GM23338 (cell line): ENCODE data around the gene HGS.

Experiments
- CTCF ChIP-seq, 2 experiments: fragments of 200-600 bp in 1 of 2; sonication (generic) in 1 of 2; conservative IDR thresholded peaks; 2 replicates each; pipeline versions ENCODE4 v1.5.1 to v1.6.1; 2016 to 2017; ENCODE audit warnings: antibody characterized with exemption in 2 of 2, low read depth in 2 of 2, mild to moderate bottlenecking in 2 of 2, moderate library complexity in 1 of 2
- EZH2 ChIP-seq: fragments of 200-600 bp; sonication (generic); IDR thresholded peaks from one replicate; pipeline ENCODE4 v1.8.0; 2017; ENCODE audit warnings: antibody characterized with exemption, mild to moderate bottlenecking, low read depth; ENCODE audit not compliant: unreplicated experiment
- JUNB ChIP-seq: IDR thresholded peaks from one replicate; pipeline ENCODE4 v1.6.1; 2016; ENCODE audit warnings: antibody characterized with exemption; ENCODE audit not compliant: unreplicated experiment
- POLR2AphosphoS5 ChIP-seq: IDR thresholded peaks from 2 replicates; pipeline ENCODE4 v1.6.1; 2016; ENCODE audit warnings: antibody characterized with exemption, low read depth
- ZNF331 ChIP-seq: fragments of 250-450 bp; sonication (Bioruptor Pico); IDR thresholded peaks from 2 replicates; pipeline ENCODE4 v1.5.0; 2020; ENCODE audit warnings: low read depth, mild to moderate bottlenecking, moderate library complexity

GRCh38 chr17:81659038-81659437 is 24.8 kb upstream of the HGS start:
- no peak for TF ChIP-seq CTCF (conservative IDR thresholded peaks at IDR 0.05; ENCODE audit: low read depth in 2 of 2)
- no peak for TF ChIP-seq POLR2AphosphoS5
- no peak for TF ChIP-seq JUNB
- no peak for TF ChIP-seq EZH2
- no peak for TF ChIP-seq ZNF331 (CRISPR knock-in tag)
